ENCODE measurements around the gene CUBN.

The CUBN gene

DNA sequence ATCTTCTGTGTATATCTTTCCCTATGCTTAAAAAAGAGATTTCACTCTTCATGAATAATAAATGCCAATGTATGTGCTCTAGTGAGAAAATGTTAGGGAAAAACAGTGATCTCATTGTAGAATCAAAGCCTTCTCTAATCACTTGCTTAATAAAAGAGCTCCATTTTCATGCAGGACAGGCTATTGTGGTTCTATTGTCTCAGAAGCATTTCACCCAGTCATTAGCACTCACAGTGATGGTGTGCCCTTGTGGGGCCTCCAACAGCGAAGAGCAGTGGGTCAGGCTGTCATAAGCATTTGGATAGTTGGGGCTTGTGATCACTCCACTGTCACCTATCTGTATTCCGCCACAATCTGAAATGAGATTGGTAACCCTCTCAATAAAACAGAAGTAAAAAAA, 228.5 kb downstream of the CUBN start:
- H3K27ac ChIP-seq = no peak overlapping the region
- TF ChIP-seq, protein P1, sequence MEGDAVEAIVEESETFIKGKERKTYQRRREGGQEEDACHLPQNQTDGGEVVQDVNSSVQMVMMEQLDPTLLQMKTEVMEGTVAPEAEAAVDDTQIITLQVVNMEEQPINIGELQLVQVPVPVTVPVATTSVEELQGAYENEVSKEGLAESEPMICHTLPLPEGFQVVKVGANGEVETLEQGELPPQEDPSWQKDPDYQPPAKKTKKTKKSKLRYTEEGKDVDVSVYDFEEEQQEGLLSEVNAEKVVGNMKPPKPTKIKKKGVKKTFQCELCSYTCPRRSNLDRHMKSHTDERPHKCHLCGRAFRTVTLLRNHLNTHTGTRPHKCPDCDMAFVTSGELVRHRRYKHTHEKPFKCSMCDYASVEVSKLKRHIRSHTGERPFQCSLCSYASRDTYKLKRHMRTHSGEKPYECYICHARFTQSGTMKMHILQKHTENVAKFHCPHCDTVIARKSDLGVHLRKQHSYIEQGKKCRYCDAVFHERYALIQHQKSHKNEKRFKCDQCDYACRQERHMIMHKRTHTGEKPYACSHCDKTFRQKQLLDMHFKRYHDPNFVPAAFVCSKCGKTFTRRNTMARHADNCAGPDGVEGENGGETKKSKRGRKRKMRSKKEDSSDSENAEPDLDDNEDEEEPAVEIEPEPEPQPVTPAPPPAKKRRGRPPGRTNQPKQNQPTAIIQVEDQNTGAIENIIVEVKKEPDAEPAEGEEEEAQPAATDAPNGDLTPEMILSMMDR (conservative IDR thresholded peaks at IDR 0.05) = no peak

DNA sequence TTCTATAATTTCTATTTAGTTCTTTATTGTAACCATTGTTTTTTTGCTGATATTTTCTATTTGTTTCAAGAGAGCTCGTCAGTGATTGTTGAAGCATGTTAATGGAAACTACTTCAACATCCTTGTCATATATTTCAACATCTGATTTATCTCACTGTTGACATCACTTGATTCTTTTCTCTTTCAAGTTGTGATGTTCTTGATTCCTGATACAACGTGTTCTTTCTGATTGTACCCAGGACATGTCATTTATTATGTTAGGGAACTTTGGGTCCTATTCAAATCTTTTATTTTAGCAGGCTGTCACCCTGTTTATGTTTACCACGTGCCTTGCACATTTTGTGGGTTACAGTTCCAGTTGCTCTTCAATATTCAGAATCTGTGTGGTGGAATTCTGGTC, 232.6 kb downstream of the CUBN start:
- no peak overlapping the region for H3K27ac ChIP-seq
- TF ChIP-seq, protein P1 (conservative IDR thresholded peaks at IDR 0.05) = no peak

DNA sequence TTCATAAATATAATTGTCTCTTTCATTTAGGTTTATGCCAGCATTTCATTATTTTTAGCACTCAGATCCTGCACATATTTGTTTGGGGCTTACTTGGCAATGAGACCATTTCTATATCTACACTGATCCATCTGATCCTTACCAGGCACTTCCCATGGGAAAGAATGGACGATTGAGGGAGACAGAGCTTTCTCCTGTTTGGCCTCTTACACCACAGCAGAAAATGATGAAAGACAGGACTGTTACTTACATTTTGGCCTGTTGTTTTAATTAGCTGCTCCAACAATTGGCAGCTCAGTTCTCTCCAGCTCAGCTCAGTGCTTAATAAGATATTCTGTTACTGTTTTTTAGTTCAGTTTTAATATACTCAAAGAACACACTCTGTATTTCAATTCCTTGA, 234.8 kb downstream of the CUBN start:
- TF ChIP-seq, protein P1 (conservative IDR thresholded peaks at IDR 0.05) = no peak
- H3K27ac ChIP-seq = no peak overlapping the region

DNA sequence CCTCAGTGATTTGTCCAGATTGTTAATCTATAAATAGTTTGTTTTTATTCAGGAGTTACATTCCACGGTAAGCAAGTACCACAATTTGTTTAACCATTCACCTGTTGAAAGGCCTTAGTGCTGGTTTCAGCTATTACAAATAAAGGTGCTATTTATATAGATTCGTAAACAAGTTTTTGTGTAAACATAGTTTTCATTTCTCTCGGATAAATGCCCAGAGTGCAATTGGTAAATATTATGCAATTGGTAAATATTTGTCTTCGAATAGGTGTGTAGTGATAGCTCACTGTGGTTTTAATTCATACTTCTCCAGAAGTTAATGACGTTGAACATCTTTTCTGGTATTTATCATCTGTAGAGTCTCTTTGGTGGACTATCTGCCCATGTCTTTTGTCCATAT, 235.9 kb downstream of the CUBN start:
- TF ChIP-seq, protein P1 (conservative IDR thresholded peaks at IDR 0.05) = no peak
- H3K27ac ChIP-seq = no peak overlapping the region; the same call in 1 of the 2 replicates

DNA sequence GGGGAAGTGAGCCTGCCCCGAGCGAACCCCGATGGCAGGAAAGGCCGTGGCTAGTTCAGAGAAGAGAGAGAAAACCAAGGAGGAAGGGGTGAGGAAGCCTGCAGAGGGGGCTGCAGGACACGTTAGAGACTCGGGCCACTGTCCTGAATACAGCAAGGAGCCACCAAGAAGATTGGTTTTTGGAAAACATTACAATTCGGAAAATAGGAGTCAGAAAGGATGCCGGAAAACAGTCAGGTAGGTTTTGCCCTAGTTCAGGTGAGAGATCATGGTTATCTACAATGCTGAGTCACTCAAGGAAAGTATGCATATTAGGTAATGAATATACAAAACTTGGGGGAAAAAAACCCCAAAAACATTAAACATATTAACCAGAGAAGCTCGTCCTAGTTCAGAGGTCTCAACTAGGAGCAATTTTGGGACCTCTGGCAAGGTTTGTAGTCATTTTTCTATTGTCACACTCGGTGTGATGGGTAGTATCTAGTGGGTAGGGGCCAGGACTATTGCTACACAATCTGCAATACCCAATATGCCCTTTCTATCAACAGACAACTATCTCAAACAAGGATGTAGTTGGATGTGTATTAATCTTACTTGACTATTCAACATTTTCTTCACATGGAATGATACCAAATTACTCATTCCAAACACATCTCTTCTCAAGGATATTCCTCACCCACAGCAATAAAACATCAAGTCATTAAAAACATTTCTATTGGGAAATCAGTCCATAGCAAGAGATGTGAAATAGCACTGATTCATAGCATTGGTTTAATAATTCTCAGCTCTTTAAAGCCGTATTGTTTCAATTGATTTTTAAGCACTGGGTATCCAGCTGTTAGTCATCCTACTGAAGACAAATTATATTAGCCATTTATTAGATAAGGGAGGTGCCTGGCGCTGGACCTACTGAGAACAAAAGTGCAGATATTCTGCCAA, 238.0 kb downstream of the CUBN start:
- TF ChIP-seq, protein P1 (conservative IDR thresholded peaks at IDR 0.05) = no peak
- H3K27ac ChIP-seq = no peak overlapping the region

DNA sequence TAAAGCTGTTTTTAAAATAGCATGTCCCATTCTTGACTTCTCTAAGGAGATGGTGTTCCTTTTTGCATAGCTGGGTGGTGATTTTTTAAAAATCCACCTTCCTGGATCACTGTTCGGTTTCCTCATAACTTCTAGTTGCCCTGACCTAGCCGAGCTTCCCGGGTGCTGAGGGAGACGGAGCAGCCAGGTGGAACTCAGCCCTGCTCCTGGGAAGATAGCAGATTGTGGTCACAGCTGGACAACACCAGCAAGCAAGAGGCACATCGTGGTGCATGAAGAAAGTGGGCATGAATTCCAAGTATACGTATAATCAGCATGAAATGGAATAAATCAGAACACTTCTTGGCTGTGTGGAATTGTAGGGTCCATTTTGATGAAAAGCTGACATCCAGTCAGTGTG, 238.9 kb downstream of the CUBN start:
- no peak overlapping the region for H3K27ac ChIP-seq
- TF ChIP-seq, protein P1 (conservative IDR thresholded peaks at IDR 0.05) = no peak

DNA sequence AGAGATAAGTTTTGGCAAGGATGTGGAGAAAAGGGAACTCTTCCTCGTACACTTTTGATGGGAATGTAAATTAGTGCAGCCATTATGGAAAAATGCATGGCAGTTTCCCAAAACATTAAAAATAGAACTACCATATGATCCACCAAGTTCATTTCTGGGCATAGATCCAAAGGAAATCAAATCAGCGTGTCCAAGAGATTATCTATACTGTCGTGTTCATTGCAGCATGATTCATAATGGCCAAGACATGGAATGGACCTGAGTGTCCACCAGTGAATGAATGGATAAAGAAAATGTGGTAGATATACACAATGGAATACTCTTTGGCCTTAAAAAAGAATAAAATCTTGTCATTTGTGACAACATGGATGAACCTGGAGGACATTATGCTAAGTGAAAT, 242.0 kb downstream of the CUBN start:
- no peak overlapping the region for H3K27ac ChIP-seq
- TF ChIP-seq, protein P1 (conservative IDR thresholded peaks at IDR 0.05) = no peak
